Thyroid gland (tissue), 4 donors: Measurements from ENCODE around the gene ACP4.

Experiments
- CTCF ChIP-seq, 6 experiments: fragments of 200-600 bp in 3 of 6; fragments of 450-650 bp in 3 of 6; sonication (generic) in 3 of 6; IDR thresholded peaks; one replicate each; pipeline ENCODE4 v1.5.1; 2016 to 2019; ENCODE audit warnings: antibody characterized with exemption in 6 of 6, mild to moderate bottlenecking in 2 of 6, inconsistent platforms in 1 of 6, moderate library complexity in 1 of 6
- POLR2A ChIP-seq, 2 donors: fragments of 450-650 bp; IDR thresholded peaks; one replicate each; pipeline ENCODE4 v1.6.1; 2017; ENCODE audit warnings: antibody characterized with exemption in 2 of 2, mild to moderate bottlenecking in 2 of 2, moderate library complexity in 1 of 2

GRCh38 chr19:50803633-50804419, 13.6 kb downstream of the ACP4 start:
- TF ChIP-seq POLR2A (IDR thresholded peaks at IDR 0.05) = no peak
- no peak for TF ChIP-seq CTCF (IDR thresholded peaks at IDR 0.05)
